ENCODE measurements around the gene FOXP1. TPM values are rescaled to one million over a fixed set of nuclear protein-coding genes. Genes with fewer than 3 reads are reported as not detected.
"Not testable (repeated sequence)": the region's sequence is repeated elsewhere in the genome, so short reads cannot be mapped to it uniquely, and the experiment has no call there.

Gene FOXP1
- total RNA-seq, 1 donor: 195 TPM

DNA sequence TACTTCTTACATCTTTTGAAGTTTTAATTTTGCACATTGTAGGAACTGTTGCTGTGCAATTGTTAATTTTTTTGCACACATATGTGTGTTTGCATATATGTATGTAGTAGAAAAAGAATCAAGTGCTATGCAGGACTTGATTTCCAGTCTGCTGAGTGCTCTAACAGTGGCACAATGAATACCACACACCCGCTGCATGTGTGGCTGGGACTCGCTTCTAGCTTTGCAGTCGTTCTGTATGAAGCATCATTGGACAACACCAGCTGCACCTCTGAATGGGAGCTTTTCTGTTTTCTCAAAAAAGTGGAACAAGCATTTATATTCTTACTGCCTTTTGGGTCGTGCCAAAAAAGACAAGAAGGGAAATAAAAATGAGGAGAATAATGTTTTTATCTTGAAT, 564.7 kb downstream of the FOXP1 start:
- Histone ChIP-seq H3K4me2 (ENCODE audit: insufficient read depth, low read length) (no peak overlapping the region), H3K27me3 (ENCODE audit: insufficient read depth, low read length) (no peaks in the 10 kb centered on the region), H2AFZ (ENCODE audit: low read length) (no peak overlapping the region), H3K4me1 (ENCODE audit: insufficient read depth, low read length) (no peaks in the 10 kb centered on the region), H3K79me2 (ENCODE audit: insufficient read depth, low read length) (peaks cover 88% of the 10 kb centered on the region), H4K20me1 (ENCODE audit: insufficient read depth, low read length) (peaks cover 9% of the 10 kb centered on the region), H3K9me3 (ENCODE audit: low read depth, low read length) (no peaks in the 10 kb centered on the region), H3K4me3 (ENCODE audit: insufficient read depth, low read length) (no peak overlapping the region), H3K27ac (ENCODE audit: low read depth, low read length) (no peak overlapping the region), H3K36me3 (ENCODE audit: insufficient read depth, low read length) (peaks cover 28% of the 10 kb centered on the region)
- DNase-seq (ENCODE audit: insufficient read length, low spot score, missing footprints): no peak
- TF ChIP-seq, protein P1, sequence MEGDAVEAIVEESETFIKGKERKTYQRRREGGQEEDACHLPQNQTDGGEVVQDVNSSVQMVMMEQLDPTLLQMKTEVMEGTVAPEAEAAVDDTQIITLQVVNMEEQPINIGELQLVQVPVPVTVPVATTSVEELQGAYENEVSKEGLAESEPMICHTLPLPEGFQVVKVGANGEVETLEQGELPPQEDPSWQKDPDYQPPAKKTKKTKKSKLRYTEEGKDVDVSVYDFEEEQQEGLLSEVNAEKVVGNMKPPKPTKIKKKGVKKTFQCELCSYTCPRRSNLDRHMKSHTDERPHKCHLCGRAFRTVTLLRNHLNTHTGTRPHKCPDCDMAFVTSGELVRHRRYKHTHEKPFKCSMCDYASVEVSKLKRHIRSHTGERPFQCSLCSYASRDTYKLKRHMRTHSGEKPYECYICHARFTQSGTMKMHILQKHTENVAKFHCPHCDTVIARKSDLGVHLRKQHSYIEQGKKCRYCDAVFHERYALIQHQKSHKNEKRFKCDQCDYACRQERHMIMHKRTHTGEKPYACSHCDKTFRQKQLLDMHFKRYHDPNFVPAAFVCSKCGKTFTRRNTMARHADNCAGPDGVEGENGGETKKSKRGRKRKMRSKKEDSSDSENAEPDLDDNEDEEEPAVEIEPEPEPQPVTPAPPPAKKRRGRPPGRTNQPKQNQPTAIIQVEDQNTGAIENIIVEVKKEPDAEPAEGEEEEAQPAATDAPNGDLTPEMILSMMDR (IDR thresholded peaks at IDR 0.05; ENCODE audit: extremely low read depth, low read depth, low read length): no peak

DNA sequence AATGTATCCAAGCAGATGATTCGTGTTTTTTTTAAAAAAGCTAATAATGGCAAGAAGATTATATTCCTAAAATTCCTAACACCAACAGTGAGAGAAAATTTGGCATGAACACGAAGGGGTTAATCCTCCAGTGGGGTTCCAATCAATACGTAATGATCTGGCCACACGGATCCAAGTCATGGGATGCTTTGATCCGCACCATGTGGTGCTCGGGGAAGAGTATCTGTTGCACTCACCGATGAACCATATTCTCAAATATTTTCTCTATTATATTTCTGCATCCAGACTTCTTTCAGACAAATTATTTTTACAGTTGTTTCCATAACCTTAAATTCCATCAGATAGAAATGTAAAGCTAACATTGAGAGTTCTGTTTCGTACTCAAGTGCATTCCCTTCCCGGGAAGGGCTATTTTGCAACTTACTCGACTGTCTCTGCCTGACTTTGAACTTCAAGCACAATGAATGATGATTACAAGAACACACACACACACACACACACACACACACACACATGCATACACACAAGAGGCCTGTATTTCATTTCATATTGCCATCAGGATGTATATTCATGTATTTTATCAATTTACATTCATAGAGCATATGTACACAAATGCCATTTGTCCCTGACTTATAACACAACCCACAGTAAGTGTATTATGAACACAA, 567.2 kb downstream of the FOXP1 start:
- Histone ChIP-seq H3K4me1 (ENCODE audit: insufficient read depth, low read length) (peaks cover 2% of the 10 kb centered on the region), H3K9me3 (ENCODE audit: low read depth, low read length) (no peaks in the 10 kb centered on the region), H3K27me3 (ENCODE audit: insufficient read depth, low read length) (no peaks in the 10 kb centered on the region), H3K36me3 (ENCODE audit: insufficient read depth, low read length) (peaks cover 39% of the 10 kb centered on the region), H3K4me2 (ENCODE audit: insufficient read depth, low read length) (no peak overlapping the region), H3K4me3 (ENCODE audit: insufficient read depth, low read length) (no peak overlapping the region), H3K27ac (ENCODE audit: low read depth, low read length) (no peak overlapping the region), H4K20me1 (ENCODE audit: insufficient read depth, low read length) (peaks cover 6% of the 10 kb centered on the region), H3K79me2 (ENCODE audit: insufficient read depth, low read length) (peaks cover 84% of the 10 kb centered on the region), H2AFZ (ENCODE audit: low read length) (no peak overlapping the region)
- no peak for DNase-seq (ENCODE audit: insufficient read length, low spot score, missing footprints)
- TF ChIP-seq, protein P1 (IDR thresholded peaks at IDR 0.05; ENCODE audit: extremely low read depth, low read depth, low read length): no peak

DNA sequence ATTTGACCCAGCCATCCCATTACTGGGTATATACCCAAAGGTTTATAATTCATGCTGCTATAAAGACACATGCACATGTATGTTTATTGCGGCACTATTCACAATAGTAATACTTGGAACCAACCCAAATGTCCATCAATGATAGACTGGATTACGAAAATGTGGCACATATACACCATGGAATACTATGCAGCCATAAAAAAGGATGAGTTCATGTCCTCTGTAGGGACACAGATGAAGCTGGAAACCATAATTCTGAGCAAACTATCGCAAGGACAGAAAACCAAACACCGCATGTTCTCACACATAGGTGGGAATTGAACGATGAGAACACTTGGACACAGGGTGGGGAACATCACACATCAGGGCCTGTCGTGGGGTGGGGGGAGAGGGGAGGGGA, 568.9 kb downstream of the FOXP1 start:
- not testable (repeated sequence) for H2AFZ ChIP-seq (ENCODE audit: low read length); DNase-seq (ENCODE audit: insufficient read length, low spot score, missing footprints); H3K27me3 ChIP-seq (ENCODE audit: insufficient read depth, low read length); H3K4me2 ChIP-seq (ENCODE audit: insufficient read depth, low read length); H3K4me3 ChIP-seq (ENCODE audit: insufficient read depth, low read length); H3K9me3 ChIP-seq (ENCODE audit: low read depth, low read length); H3K4me1 ChIP-seq (ENCODE audit: insufficient read depth, low read length); H3K27ac ChIP-seq (ENCODE audit: low read depth, low read length)
- Histone ChIP-seq H3K79me2 (ENCODE audit: insufficient read depth, low read length) (peaks cover 86% of the 10 kb centered on the region), H3K36me3 (ENCODE audit: insufficient read depth, low read length) (peaks cover 40% of the 10 kb centered on the region), H4K20me1 (ENCODE audit: insufficient read depth, low read length) (peaks cover 12% of the 10 kb centered on the region)

GRCh38 chr3:71012971-71013370, 570.6 kb downstream of the FOXP1 start:
- H3K36me3 ChIP-seq (ENCODE audit: insufficient read depth, low read length): peaks cover 40% of the 10 kb centered on the region
- DNase-seq (ENCODE audit: insufficient read length, low spot score, missing footprints): no peak
- H3K27me3 ChIP-seq (ENCODE audit: insufficient read depth, low read length): no peaks in the 10 kb centered on the region
- peaks cover 86% of the 10 kb centered on the region for H3K79me2 ChIP-seq (ENCODE audit: insufficient read depth, low read length)
- TF ChIP-seq, protein P1 (IDR thresholded peaks at IDR 0.05; ENCODE audit: extremely low read depth, low read depth, low read length): no peak
- H3K27ac ChIP-seq (ENCODE audit: low read depth, low read length): no peak overlapping the region
- H3K4me1 ChIP-seq (ENCODE audit: insufficient read depth, low read length): peaks cover 11% of the 10 kb centered on the region
- peaks cover 12% of the 10 kb centered on the region for H4K20me1 ChIP-seq (ENCODE audit: insufficient read depth, low read length)
- H2AFZ ChIP-seq (ENCODE audit: low read length): no peak overlapping the region
- no peaks in the 10 kb centered on the region for H3K9me3 ChIP-seq (ENCODE audit: low read depth, low read length)
- no peak overlapping the region for H3K4me3 ChIP-seq (ENCODE audit: insufficient read depth, low read length)
- no peak overlapping the region for H3K4me2 ChIP-seq (ENCODE audit: insufficient read depth, low read length)
